Measurements from ENCODE around the gene TSC2. TPM values are rescaled to one million over a fixed set of nuclear protein-coding genes. Genes with fewer than 3 reads are reported as not detected.

Gene TSC2
- total and polyA plus RNA-seq, 2 donors (not counting 3 experiments of a cell fraction or from before 2014, with no cell fraction given), result 87.9 to 144 TPM

DNA sequence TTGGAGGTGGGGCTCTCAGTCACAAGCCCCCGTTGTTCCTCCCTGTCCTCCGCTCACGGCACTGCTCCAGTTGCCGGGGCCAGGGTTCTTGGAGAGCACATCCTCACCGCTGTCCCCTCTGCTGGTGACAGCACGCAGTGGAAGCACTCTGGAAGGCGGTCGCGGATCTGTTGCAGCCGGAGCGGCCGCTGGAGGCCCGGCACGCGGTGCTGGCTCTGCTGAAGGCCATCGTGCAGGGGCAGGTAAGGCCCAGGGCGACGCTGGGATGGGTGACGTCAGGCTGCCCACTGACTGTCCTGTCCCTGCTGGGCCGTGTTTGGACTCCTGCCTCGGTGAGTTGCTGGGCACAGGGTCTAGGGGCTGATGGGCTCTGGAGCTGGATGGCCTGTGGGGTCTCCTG is 5.4 kb downstream of the TSC2 start:
- intact Hi-C loops (cut with micrococcal nuclease), result no loop called here
- Histone ChIP-seq H3K4me2 (ENCODE audit: insufficient read depth, low read length) (no peak overlapping the region), H3K79me2 (ENCODE audit: control insufficient read depth, insufficient read depth, low read length) (peaks cover 8% of the 10 kb centered on the region), H3K4me1 (ENCODE audit: control insufficient read depth, extremely low read depth, insufficient read depth, low read length) (peaks cover 7% of the 10 kb centered on the region), H3K27ac (ENCODE audit: insufficient read depth, low read depth, low read length) (no peak overlapping the region), H2AFZ (ENCODE audit: low read depth, low read length) (no peak overlapping the region), H3K9me3 (replicated peaks; ENCODE audit: control insufficient read depth, insufficient read depth, low read length) (no peaks in the 10 kb centered on the region), H4K20me1 (replicated peaks; ENCODE audit: control insufficient read depth, extremely low read depth, insufficient read depth, low read length) (no peaks in the 10 kb centered on the region), H3K9ac (replicated peaks; ENCODE audit: extremely low read depth, insufficient read depth, low read length) (no peak overlapping the region), H3K27me3 (ENCODE audit: control insufficient read depth in 2 of 2, insufficient read depth in 2 of 2, low read length in 2 of 2) (no peaks in the 10 kb centered on the region), H3K4me3 (replicated peaks in 1 of 3; ENCODE audit: insufficient read depth in 1 of 3, low read depth in 1 of 3, low read length in 3 of 3) (no peak overlapping the region), H3K9me1 (replicated peaks; ENCODE audit: control insufficient read depth, extremely low read depth, insufficient read depth, low read length) (no peaks in the 10 kb centered on the region), H3K36me3 (ENCODE audit: control insufficient read depth in 2 of 2, extremely low read depth in 1 of 2, insufficient read depth in 2 of 2, low read length in 2 of 2) (peaks cover 5 to 40% of the 10 kb centered on the region in 2 experiments)
- TF ChIP-seq GATA2 (IDR thresholded peaks at IDR 0.05; ENCODE audit: insufficient read depth, insufficient read length, low read depth, low read length) (no peak), POLR2A (IDR thresholded peaks at IDR 0.05; ENCODE audit: low read depth, low read length) (no peak), JUN (IDR thresholded peaks at IDR 0.05; ENCODE audit: borderline replicate concordance, insufficient read depth, insufficient read length, low read depth) (no peak), POLR2AphosphoS5 (IDR thresholded peaks at IDR 0.05; ENCODE audit: insufficient read depth, low read depth, low read length) (no peak), EZH2 (IDR thresholded peaks at IDR 0.05; ENCODE audit: borderline replicate concordance, low read depth, low read length, severe bottlenecking) (no peak), FOS (IDR thresholded peaks at IDR 0.05; ENCODE audit: borderline replicate concordance, insufficient read depth, low read length) (no peak)
- TF ChIP-seq, protein P1, sequence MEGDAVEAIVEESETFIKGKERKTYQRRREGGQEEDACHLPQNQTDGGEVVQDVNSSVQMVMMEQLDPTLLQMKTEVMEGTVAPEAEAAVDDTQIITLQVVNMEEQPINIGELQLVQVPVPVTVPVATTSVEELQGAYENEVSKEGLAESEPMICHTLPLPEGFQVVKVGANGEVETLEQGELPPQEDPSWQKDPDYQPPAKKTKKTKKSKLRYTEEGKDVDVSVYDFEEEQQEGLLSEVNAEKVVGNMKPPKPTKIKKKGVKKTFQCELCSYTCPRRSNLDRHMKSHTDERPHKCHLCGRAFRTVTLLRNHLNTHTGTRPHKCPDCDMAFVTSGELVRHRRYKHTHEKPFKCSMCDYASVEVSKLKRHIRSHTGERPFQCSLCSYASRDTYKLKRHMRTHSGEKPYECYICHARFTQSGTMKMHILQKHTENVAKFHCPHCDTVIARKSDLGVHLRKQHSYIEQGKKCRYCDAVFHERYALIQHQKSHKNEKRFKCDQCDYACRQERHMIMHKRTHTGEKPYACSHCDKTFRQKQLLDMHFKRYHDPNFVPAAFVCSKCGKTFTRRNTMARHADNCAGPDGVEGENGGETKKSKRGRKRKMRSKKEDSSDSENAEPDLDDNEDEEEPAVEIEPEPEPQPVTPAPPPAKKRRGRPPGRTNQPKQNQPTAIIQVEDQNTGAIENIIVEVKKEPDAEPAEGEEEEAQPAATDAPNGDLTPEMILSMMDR (IDR thresholded peaks at IDR 0.05; ENCODE audit: extremely low read depth in 1 of 2, insufficient read depth in 1 of 2, low read depth in 1 of 2, low read length in 2 of 2), result no peak
- TF ChIP-seq, protein P2, sequence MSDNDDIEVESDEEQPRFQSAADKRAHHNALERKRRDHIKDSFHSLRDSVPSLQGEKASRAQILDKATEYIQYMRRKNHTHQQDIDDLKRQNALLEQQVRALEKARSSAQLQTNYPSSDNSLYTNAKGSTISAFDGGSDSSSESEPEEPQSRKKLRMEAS (IDR thresholded peaks at IDR 0.05; ENCODE audit: insufficient read depth, insufficient read length), result no peak
- ChIA-PET CTCF (interaction anchor here (1.4 kb wide), 2 partner anchors 31 to 87 kb away, joined by 3 read pairs; no protein-coding TSS in a partner anchor), POLR2A (interaction anchor here (0.5 kb wide), 1 partner anchor 537 kb away, joined by 5 read pairs; no protein-coding TSS in a partner anchor)
- no TSS peak for BruUV-seq (replicated peaks)
- FAIRE-seq (no peak), DNase-seq (ENCODE audit: low read depth, low spot score) (no peak)
- dilution Hi-C loops (cut with MboI; ENCODE audit: extremely low pct_ligation_motif_present, low sequenced_read_pairs), result no loop called here

Measured in endothelial cell of umbilical vein (primary cell).